CD4-positive, alpha-beta T cell treated with Interleukin-12 subunit alpha and Interleukin-12 subunit beta, for 1 hour (primary cell): ENCODE results near the gene SH2D3A.

Source experiments
- DNase-seq: peaks from one replicate; pipeline ENCODE4 v3.0.0-alpha.2; 2020

The SH2D3A gene

DNA sequence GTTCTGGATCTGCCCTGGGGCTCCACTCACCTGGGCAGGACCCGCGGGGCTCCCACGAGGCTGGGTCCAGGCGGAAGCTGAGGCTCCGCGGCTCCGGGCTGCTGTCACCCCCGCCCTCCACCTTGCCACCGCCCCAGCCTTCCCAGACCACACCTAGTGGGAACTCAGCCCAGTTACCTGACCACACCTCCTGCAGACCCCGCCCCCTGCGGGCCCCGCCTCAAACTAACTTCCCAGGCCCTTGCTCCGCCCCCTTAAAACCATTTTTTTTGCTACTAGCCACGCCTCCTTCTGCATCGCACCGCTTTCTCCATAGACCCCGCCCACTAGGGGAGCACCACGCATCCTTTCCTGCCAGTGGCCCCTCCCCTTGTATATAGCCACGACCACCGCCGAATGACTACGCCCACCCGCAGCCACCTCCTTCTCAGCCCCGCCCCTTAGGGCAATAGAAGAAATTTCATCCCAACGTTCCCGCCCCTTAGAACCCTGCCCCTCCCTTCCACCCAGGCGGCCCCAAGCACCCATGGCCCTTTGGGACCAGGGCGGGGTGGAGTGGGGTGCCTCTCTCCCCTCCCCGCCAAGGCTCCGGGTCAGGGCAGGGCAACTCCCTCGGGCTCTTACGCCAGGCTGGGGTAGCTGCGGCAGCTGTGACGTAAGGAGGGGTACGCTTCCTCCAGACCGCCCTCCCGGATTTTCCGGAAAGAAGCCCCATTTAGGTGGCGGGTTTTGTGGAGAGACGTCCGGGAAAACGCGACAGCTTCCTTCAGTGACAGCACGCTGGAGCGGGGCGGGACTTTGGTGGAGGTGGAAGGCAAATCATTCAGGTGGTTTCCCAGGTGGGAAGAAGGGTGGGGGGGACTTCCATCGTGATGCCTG is at the start of gene SH2D3A:
SH2D3A (minus strand) TSS at position 79 of the 879 bp plus-strand sequence. CDS start 3,687 bp downstream, outside the sequence.
- peak; percentile 97 for DNase-seq

DNA sequence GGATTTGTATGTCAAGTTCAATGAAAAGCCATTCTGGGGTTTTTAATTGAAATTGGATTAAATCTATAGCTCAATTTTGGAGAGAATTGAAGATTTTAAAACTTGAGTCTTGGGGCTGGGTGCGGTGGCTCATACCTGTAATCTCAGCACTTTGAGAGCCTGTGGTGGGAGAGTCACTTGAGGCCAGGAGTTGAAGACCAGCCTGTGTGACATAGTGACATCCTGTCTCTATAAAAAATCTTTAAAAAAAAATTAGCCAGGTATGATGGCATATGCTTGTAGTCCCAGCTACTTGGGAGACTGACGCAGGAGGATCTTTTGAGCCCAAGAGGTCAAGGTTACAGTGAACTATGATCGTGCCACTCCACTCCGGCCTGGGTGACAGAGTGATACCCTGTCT is 46.4 kb upstream of the SH2D3A start:
- DNase-seq, result no peak

DNA sequence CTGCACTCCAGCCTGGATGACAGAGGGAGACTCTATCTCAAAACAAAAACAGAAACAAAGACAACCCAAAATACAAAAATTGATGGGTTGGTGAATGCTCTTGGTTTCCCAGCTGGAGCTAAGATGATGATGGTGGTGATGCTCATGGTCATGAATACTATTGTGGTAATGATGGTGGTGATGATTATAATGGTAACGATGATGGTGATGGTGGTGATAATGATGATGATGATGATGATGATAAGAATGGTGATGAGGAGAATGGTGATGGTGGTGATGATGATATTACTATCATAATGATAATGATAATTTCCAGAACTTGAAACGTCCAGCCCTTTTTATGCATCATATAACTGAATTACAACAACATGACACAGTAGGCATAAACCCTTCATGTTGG is 45.4 kb upstream of the SH2D3A start:
- no peak for DNase-seq

DNA sequence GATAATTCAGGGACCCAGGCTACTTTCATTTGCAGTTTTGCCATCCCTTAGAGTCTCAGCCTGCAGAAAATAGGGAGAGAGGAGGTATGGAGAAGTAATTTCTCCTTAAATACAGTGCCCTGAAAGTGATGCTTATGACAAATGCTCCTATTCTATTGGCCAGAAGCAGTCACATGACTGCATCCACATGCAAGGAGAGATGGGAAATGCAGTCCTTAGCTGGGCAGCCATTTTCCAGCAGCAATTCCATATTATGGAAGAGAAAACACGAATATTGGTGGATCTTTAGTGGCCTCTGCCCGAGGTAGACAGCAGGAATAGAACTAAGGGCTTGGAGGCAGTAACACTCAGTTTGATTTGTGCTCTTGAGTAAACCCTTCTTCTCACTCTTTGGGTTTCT is 44.7 kb upstream of the SH2D3A start:
- DNase-seq, result peak; percentile 32

DNA sequence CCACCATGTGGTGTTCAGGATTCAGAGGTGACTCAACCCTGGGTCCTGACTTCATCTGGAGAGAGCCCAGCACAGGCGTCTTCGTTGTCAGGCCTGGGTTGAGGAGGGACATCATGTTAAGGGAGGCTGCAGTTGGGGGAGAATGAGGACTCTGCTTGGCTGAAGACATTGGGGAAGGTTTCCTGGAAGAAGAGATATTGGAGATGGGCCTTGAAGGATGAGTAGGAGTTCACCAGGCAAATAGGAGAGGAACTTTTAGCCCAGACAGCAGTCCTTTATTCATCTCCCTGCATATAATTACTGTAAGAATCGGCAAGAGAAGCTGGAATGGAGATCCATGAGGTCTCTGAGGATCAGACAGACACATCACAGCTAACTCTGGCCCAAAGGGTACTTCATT is 44.1 kb upstream of the SH2D3A start:
- DNase-seq, result no peak

DNA sequence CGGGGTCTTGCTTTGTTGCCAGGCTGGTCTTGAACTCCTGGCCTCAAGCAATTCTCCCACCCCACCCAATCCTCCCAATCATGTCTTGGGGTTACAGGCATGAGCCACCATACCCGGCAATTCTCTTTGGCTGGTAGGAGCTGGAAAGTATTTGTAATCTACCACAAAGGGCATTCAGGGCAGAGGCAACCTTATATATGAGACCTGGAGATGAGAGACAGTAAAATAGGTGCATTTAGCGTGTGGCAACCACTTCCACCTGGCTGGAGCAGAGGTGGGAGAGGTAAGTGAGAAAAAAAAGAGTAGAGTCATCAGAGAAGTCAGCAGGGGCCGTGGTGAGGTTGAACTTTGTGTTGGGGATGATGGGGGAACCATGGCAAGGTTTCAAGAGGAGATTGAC is 42.0 kb upstream of the SH2D3A start:
- DNase-seq, result no peak

DNA sequence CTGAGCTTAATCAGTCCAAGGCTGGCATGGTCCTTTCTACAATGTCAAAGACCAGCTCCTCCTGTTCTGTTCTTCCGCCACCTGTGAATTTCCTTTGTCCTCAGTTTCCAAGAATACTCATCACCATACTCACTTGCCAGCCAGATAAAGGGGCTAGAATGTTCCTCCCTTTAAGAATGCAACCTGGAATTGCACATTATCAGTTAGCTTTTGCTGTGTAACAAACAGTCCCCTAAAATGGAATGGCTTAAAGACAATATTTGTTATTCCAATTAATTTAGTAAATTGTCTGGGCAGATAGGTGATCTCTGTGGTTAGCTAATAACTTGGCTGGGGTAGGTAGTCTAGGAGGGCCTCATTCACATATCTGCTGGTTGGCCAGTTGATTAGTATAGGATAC is 41.3 kb upstream of the SH2D3A start:
- no peak for DNase-seq

DNA sequence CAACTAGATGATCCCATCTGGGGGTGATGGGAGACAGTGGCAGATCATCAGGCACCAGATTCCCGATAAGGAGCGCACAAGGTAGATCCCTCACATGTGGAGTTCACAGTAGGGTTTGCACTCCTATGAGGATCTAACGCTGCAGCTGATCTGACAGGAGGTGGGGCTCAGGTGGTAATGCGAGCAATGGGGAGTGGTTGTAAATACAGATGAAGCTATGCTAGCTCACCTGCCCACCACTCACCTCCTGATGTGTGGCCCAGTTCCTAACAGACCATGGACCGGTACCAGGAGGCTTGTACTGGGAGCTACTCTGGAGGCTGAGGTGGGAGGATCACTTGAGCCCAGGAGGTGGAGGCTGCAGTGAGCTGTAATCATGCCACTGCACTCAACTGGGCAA is 40.1 kb upstream of the SH2D3A start:
- no peak for DNase-seq

DNA sequence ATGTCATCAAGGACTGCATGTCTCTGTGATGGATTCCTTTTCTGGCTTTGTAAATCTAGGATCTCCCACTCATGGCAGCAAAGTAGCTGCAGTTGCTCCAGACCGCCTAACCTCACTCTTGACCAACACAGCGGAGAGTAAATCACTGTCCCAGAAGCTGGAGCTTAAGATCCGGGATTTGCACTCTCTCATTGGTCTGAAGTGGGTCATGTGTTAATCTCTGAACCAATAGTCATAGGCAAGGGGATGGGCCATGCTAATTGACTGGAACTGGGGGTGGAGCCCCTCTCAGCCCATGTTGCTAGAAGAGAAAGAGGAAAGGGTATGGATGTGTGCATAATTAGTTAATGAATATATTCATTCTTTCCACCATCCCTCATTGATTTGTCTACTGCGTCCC is 39.3 kb upstream of the SH2D3A start:
- no peak for DNase-seq

DNA sequence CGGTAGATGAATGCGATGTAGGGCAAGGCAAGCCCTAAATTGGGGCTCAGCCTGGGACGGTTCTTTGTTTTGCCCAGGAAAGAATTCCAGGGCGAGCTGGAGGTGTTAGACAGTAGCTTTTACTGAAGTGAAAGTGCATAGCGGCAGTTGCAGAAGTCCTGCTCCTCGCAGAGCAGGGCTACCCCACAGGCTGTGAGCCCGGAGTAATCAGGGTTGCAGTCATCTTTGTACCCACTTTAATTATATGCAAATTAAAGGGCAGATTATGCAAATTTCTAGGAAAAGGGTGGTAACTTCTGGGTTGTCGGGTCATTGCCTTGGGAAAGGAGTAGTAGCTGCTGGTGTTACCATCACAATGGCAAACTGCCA is 35.8 kb upstream of the SH2D3A start:
- no peak for DNase-seq

DNA sequence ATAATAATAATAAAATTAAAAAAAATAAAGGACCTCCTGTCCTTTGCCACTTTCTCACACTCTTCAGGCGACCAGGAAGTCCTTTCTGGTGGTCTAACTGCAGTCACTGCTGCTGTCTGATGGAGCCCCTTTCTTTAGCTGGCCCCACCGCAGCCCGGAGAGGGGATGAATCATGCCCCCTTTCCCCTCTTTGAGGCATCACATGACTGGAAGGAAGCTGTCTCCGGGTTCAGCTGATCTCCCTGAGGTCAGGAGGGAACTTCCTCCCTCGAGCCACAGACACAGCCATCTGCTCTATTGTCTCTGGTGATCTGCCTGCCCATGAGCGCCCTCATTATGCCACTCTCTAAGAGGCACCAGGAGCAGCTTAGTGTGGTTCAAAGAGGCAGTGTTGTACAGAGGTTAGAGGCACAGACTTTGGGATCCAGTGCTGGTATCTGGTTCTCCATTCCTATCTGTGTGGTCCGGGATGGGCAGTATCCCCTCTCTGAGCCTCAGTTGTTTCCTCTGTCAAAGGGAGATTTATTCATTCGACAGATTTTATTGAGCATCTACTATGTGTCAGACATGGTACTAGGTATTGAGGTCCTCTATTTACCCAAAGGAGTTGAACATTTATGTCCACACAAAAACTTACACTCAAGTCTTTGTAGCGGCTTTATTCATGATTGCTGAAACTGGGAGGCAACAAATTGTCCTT is 35.3 kb upstream of the SH2D3A start:
- DNase-seq, result peak; percentile 85

DNA sequence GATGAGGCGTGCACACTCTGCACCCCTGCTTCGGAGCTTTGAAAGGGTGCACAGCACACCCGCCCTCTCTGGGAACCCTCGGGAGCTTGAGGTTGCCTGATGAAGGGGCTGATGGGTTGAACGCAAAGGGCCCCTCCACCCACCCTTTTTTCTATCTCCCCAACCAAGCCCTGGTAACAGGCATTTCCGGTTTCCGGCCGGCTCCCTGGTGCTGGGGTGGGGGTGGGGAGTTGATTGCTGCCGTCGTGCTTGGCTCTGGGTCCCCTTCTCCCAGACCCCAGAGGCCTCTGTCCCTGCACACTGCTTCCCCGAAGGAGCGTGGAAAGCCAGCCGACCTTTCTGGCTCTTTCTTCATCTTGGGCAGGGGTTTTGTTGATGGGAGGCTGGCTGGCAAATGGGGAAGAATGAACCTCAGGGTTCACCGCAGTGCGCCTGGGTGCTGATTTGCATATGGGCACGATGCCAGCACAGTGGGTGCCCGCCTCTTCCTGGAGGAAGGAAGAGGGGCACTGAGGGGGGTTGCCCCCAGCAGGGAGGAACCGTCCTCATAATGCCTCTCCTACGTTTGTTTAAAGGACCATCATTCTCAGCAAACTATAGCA is 34.4 kb upstream of the SH2D3A start:
- peak; percentile 85 for DNase-seq

DNA sequence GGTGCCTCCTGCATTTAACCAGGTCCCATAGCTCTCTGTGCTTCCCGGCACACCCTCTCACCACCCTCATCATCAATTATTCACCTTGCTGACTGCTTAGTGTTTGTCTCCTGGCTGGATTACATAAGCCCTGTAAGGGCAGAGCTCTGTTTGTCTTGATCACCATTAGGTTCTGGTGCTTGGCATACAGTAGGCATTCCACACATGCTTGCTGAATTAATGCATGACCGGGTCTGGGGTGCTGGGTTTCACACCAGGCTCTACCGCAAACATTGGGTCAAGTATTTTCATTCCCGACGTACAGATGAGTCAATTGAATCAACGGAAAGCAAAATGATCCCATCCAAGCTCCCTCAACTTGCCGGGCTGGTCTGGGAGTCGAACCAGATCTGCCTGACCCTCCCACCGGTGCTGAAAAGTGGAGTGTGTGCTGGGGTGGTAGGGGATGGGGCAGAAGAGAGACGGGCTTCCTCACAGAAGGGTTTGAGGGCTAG is 33.8 kb upstream of the SH2D3A start:
- peak; percentile 25 for DNase-seq

DNA sequence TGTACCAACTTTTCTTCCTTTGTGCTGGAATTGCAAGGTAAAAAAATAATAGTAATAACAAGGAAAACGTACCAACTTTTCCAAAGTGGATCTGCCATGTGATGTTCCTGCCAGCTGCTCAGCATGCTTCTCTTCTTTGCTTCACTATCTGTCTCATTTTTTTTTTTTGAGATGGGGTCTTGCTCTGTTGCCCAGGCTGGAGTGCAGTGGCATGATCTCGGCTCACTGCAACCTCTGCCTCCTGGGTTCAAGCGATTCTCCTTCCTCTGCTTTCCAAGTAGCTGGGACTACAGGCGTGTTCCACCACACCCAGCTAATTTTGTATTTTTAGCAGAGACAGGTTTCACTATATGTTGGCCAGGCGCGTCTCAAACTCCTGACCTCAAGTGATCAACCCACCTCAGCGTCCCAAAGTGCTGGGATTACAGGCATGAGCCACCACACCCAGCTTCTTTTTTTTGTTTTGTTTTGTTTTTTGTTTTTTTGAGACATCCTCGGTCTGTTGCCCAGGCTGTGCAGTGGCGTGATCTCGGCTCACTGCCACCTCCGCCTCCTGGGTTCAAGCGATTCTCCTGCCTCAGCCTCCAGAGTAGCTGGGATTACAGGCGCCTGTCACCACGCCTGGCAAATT is 33.0 kb upstream of the SH2D3A start:
- peak; percentile 12 for DNase-seq

DNA sequence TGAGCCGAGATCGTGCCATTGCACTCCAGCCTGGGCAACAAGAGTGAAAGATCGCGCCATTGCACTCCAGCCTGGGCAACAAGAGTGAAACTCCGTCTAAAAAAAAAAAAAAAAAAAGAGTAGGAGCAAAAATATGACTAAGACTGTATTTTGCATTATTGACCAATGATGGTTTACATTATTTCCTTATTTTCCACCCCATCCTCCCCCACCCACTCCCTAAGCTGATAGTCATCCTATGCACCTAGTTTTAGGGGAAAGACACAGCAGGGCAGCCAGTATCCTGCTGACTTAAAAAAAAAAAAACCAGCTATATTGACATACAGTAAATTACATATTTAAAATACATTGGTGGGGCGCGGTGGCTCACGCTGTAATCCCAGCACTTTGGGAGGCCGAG is 30.4 kb upstream of the SH2D3A start:
- DNase-seq, result no peak

DNA sequence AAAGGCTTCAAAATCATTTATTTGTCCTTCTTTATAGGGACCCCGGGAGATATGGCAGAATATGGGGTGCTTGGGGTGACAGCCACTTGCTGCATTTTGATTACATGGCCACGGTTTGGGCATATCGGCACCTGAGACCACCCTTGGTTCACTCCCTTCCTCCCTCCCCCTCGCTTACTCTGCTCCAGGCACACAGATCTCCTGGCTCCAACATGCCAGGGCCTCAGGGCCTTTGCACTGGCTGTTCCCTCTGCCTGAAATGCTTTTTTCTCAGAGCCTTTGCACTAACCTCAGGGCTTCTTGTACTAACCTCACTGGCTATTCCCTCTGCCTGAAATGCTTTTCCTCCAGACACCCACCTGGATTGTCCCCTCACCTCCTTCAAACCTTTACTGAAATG is 29.0 kb upstream of the SH2D3A start:
- DNase-seq, result no peak

DNA sequence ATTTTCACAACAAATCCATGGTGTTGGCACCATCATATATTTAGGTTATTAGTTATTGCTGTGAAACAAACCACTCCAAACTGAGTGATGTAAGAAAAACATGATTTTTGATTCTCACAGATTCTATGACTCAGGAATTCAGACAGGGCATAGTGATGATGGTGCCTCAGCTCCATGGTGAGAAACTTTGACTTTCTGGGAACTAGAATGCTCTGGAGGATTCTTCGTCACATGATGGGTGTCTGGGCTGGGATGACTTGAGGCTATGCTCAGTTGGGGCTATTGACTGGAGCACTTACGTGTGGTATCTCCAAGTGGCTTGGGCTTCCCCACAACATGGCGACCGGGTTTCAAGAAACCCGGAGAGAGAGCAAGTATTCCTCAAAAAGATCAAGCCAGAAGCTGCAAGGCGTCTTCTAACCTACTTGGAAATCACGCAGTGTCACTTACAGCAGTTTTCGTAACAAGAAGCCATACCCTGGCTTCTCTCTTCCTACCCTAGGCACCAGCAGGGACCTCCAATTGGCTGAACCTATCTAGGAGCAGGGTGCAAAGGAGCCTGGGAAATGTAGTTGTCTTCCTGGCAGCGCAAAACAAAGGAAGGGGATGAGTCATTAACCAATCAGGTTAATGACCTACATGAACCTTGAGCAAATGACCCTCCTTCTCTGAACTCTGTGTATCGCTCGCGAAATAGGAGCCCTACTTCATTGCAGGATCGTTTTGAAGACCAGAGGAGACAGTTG is 27.6 kb upstream of the SH2D3A start:
- DNase-seq, result no peak

DNA sequence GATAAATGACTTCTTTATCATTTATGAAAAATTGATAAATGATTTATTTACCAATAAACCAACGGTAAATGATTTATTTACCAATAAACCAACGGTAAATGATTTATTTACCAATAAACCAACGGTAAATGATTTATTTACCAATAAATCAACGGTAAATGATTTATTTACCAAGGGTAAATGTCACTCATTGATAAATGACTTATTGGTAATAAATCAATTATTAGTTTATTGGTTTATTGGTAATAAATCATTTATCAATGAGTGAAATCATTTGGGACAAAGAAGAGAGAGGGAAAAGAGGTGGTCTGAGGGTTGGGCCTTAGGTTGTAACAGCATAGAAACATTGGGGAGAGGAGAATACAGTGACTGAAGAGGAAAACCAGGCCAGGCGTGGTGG is 26.7 kb upstream of the SH2D3A start:
- no peak for DNase-seq

DNA sequence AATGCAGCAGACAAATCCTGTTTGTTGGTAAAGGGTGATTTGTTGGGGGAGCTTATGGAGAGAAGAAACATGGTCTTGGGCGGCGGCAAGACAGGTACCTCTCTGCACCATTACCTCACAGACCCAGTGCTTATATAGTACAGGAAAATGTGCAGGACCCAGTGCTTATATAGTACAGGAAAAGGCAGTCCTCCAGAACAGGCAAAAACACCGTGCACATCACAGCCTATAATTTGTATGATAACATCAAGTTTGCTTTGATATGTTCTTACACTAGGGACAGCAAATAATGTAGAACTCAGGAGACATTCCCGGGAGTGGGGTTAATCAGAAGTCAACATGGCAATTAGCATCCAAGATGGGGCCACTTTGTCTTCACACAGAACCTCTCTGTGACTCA is 26.2 kb upstream of the SH2D3A start:
- DNase-seq, result no peak

DNA sequence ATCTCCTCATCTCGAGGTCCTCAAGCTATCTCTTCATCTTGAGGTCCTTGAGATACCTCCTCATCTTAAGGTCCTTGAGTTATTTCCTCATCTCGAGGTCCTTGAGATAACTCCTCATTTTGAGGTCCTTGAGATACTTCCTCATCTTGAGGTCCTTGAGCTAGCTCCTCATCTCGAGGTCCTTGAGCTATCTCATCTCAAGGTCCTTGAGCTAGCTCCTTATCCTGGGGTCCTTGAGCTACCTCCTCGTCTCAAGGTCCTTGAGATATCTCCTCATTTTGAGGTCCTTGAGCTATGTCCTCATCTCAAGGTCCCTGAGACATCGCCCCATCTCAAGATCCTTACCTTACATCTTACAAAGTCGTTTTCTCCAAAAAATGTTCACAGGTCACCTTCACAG is 24.0 kb upstream of the SH2D3A start:
- DNase-seq, result no peak

DNA sequence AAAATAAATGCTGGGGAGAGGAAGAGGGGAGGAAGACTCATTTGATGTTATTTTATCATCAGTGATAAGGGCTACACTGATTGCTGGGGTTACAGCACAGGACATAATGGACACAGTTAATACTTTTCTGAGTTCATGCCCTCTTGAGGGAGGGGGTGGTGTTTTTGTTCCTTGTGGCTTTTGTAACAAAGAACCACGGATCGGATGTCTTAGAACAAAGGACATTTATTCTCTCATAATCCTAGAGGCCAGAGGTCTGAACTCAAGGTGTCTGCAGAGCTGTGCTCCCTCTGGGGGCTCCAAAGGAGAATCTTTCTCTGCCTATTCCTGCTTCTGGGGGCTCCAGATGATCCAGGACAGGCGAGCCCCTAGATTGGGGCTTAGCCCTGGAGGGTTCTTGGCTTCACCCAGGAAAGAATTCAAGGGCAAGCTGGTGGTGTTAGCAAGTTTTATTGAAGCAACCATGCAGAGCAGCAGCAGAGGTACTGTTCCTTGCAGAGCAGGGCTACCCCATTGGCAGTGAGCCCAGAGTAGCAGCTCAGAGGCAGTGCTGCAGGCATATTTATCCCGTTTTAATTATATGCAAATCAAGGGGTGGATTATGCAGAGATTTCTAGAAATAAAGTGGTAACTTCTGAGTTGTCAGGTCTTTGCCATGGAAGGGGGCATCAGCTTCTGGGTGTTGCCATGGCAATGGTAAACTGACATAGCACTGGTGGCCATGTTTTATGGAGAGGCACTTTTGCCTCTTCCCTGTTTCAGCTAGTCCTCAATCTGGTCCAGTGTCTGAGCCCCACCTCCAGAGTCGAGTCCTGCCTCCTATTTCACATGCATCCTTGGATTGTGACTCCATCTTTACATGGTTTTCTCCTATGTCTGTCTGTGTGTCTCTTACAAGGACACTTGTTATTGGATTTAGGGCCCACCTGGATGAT is 23.2 kb upstream of the SH2D3A start:
- no peak for DNase-seq

DNA sequence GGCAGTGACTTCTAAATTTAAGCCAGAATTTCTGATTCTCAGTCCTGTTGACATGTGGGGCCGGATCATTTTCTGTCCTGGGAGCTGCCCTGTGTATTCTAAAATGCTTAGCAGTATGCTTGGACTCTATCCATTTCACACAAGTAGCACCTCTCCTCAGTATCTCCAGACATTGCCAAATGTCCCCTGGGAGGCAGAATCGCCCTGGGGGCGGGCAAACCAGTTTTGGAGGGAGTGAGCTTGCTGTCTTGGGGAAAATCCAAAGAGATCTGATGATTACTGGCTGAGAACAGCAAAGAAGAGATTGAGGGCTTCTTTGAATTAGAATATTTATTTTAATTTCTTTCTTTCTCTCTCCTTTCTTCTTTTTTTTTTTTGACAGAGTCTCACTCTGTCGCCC is 21.7 kb upstream of the SH2D3A start:
- DNase-seq, result no peak
